IMR-90 (cell line): ENCODE measurements around the gene RGS9.

Source experiments
- BHLHE40 ChIP-seq: fragments of 150-350 bp; IDR thresholded peaks from 2 replicates; pipeline ENCODE4 v1.6.1; 2016; ENCODE audit warnings: mild to moderate bottlenecking, low read depth, low read length
- CEBPB ChIP-seq: IDR thresholded peaks from 2 replicates; pipeline ENCODE4 v1.6.1; 2012; ENCODE audit warnings: low read depth, low read length, improper control_type of control experiment
- CHD1 ChIP-seq: IDR thresholded peaks from 2 replicates; pipeline ENCODE4 v1.6.1; 2012; ENCODE audit warnings: low read depth, low read length, improper control_type of control experiment
- FOS ChIP-seq: fragments of 150-350 bp; IDR thresholded peaks from 2 replicates; pipeline ENCODE4 v1.6.1; 2016; ENCODE audit warnings: low read depth, low read length
- NFE2L2 ChIP-seq: fragments of 150-350 bp; IDR thresholded peaks from 2 replicates; pipeline ENCODE4 v1.6.1; 2016; ENCODE audit warnings: low read depth, mild to moderate bottlenecking, low read length
- POLR2A ChIP-seq: IDR thresholded peaks from 2 replicates; pipeline ENCODE4 v1.6.1; 2012; ENCODE audit warnings: mild to moderate bottlenecking, low read depth, low read length
- RAD21 ChIP-seq: IDR thresholded peaks from 2 replicates; pipeline ENCODE4 v1.6.1; 2012; ENCODE audit warnings: low read length, improper control_type of control experiment
- RFX5 ChIP-seq: IDR thresholded peaks from 2 replicates; pipeline ENCODE4 v1.8.0; 2012; ENCODE audit warnings: low read depth, mild to moderate bottlenecking, low read length, moderate library complexity
- SMC3 ChIP-seq: fragments of 150-350 bp; IDR thresholded peaks from 2 replicates; pipeline ENCODE4 v1.6.1; 2016; ENCODE audit warnings: low read depth, mild to moderate bottlenecking, antibody characterized with exemption, low read length, moderate library complexity
- TF ChIP-seq, protein P1 (sequence below): conservative IDR thresholded peaks from 2 replicates; pipeline ENCODE4 v1.5.1; 2012; ENCODE audit warnings: mild to moderate bottlenecking, low read depth, low read length, improper control_type of control experiment
- TF ChIP-seq, protein P2 (sequence below): fragments of 150-350 bp; IDR thresholded peaks from 2 replicates; pipeline ENCODE4 v1.6.1; 2017; ENCODE audit warnings: mild to moderate bottlenecking, antibody characterized with exemption, low read length, low read depth

GRCh38 chr17:65202844-65203571 is 65.8 kb downstream of the RGS9 start:
- TF ChIP-seq, protein P1, sequence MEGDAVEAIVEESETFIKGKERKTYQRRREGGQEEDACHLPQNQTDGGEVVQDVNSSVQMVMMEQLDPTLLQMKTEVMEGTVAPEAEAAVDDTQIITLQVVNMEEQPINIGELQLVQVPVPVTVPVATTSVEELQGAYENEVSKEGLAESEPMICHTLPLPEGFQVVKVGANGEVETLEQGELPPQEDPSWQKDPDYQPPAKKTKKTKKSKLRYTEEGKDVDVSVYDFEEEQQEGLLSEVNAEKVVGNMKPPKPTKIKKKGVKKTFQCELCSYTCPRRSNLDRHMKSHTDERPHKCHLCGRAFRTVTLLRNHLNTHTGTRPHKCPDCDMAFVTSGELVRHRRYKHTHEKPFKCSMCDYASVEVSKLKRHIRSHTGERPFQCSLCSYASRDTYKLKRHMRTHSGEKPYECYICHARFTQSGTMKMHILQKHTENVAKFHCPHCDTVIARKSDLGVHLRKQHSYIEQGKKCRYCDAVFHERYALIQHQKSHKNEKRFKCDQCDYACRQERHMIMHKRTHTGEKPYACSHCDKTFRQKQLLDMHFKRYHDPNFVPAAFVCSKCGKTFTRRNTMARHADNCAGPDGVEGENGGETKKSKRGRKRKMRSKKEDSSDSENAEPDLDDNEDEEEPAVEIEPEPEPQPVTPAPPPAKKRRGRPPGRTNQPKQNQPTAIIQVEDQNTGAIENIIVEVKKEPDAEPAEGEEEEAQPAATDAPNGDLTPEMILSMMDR: no peak
- TF ChIP-seq, protein P2, sequence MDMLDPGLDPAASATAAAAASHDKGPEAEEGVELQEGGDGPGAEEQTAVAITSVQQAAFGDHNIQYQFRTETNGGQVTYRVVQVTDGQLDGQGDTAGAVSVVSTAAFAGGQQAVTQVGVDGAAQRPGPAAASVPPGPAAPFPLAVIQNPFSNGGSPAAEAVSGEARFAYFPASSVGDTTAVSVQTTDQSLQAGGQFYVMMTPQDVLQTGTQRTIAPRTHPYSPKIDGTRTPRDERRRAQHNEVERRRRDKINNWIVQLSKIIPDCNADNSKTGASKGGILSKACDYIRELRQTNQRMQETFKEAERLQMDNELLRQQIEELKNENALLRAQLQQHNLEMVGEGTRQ: no peak
- no peak for TF ChIP-seq FOS
- no peak for TF ChIP-seq NFE2L2
- no peak for TF ChIP-seq RFX5
- no peak for TF ChIP-seq CEBPB
- TF ChIP-seq RAD21: no peak
- TF ChIP-seq POLR2A: no peak
- TF ChIP-seq SMC3: no peak
- no peak for TF ChIP-seq BHLHE40
- TF ChIP-seq CHD1: no peak
